ENCODE data around the gene TMEM190.
"Not testable (repeated sequence)": the region's sequence is repeated elsewhere in the genome, so short reads cannot be mapped to it uniquely, and the experiment has no call there.

Gene TMEM190

GRCh38 chr19:55391702-55392615 is 15.3 kb downstream of the TMEM190 start:
- H3K4me1 ChIP-seq (ENCODE audit: control insufficient read depth, insufficient read depth, low read length, poor library complexity, severe bottlenecking): peaks cover 21% of the 10 kb centered on the region
- no peaks in the 10 kb centered on the region for H3K27me3 ChIP-seq (replicated peaks; ENCODE audit: control insufficient read depth, insufficient read depth, low read length, poor library complexity, severe bottlenecking)
- H3K36me3 ChIP-seq (ENCODE audit: control insufficient read depth, insufficient read depth, low read length): peaks cover 45% of the 10 kb centered on the region
- no peak overlapping the region for H3K4me3 ChIP-seq (ENCODE audit: insufficient read depth, low read depth, low read length, poor library complexity, severe bottlenecking)
- H3K9me3 ChIP-seq (ENCODE audit: control insufficient read depth, low read length): no peaks in the 10 kb centered on the region
- no peak overlapping the region for H3K27ac ChIP-seq (ENCODE audit: insufficient read depth, low read length, poor library complexity, severe bottlenecking)
- no peak for DNase-seq

GRCh38 chr19:55392820-55393761 is 16.5 kb downstream of the TMEM190 start:
- H3K36me3 ChIP-seq (ENCODE audit: control insufficient read depth, insufficient read depth, low read length): peaks cover 34% of the 10 kb centered on the region
- no peaks in the 10 kb centered on the region for H3K27me3 ChIP-seq (replicated peaks; ENCODE audit: control insufficient read depth, insufficient read depth, low read length, poor library complexity, severe bottlenecking)
- H3K4me1 ChIP-seq (ENCODE audit: control insufficient read depth, insufficient read depth, low read length, poor library complexity, severe bottlenecking): peaks cover 11% of the 10 kb centered on the region
- H3K4me3 ChIP-seq (ENCODE audit: insufficient read depth, low read depth, low read length, poor library complexity, severe bottlenecking): no peak overlapping the region
- H3K27ac ChIP-seq (ENCODE audit: insufficient read depth, low read length, poor library complexity, severe bottlenecking): no peak overlapping the region
- DNase-seq: no peak
- H3K9me3 ChIP-seq (ENCODE audit: control insufficient read depth, low read length): no peaks in the 10 kb centered on the region

GRCh38 chr19:55398200-55398925 is 21.7 kb downstream of the TMEM190 start:
- Histone ChIP-seq H3K36me3 (ENCODE audit: control insufficient read depth, insufficient read depth, low read length) (peaks cover 27% of the 10 kb centered on the region), H3K4me3 (ENCODE audit: insufficient read depth, low read depth, low read length, poor library complexity, severe bottlenecking) (no peak overlapping the region), H3K4me1 (ENCODE audit: control insufficient read depth, insufficient read depth, low read length, poor library complexity, severe bottlenecking) (no peaks in the 10 kb centered on the region), H3K9me3 (ENCODE audit: control insufficient read depth, low read length) (no peaks in the 10 kb centered on the region), H3K27ac (ENCODE audit: insufficient read depth, low read length, poor library complexity, severe bottlenecking) (no peak overlapping the region), H3K27me3 (replicated peaks; ENCODE audit: control insufficient read depth, insufficient read depth, low read length, poor library complexity, severe bottlenecking) (no peaks in the 10 kb centered on the region)
- DNase-seq: no peak

- Histone ChIP-seq H3K4me3 (ENCODE audit: insufficient read depth, low read depth, low read length, poor library complexity, severe bottlenecking) (no peak overlapping the region), H3K9me3 (ENCODE audit: control insufficient read depth, low read length) (no peaks in the 10 kb centered on the region), H3K27ac (ENCODE audit: insufficient read depth, low read length, poor library complexity, severe bottlenecking) (no peak overlapping the region), H3K27me3 (replicated peaks; ENCODE audit: control insufficient read depth, insufficient read depth, low read length, poor library complexity, severe bottlenecking) (no peaks in the 10 kb centered on the region), H3K36me3 (ENCODE audit: control insufficient read depth, insufficient read depth, low read length) (peaks cover 31% of the 10 kb centered on the region), H3K4me1 (ENCODE audit: control insufficient read depth, insufficient read depth, low read length, poor library complexity, severe bottlenecking) (no peaks in the 10 kb centered on the region)
- no peak for DNase-seq
These were observed 23.9 kb downstream of the TMEM190 start for GRCh38 chr19:55400281-55401087.

GRCh38 chr19:55401390-55401789 is 24.8 kb downstream of the TMEM190 start:
- not testable (repeated sequence) for H3K4me3 ChIP-seq (ENCODE audit: insufficient read depth, low read depth, low read length, poor library complexity, severe bottlenecking)

GRCh38 chr19:55402509-55402908 is 25.9 kb downstream of the TMEM190 start:
- H3K27ac ChIP-seq (ENCODE audit: insufficient read depth, low read length, poor library complexity, severe bottlenecking): no peak overlapping the region
- H3K4me3 ChIP-seq (ENCODE audit: insufficient read depth, low read depth, low read length, poor library complexity, severe bottlenecking): no peak overlapping the region
- DNase-seq: no peak
- peaks cover 10% of the 10 kb centered on the region for H3K4me1 ChIP-seq (ENCODE audit: control insufficient read depth, insufficient read depth, low read length, poor library complexity, severe bottlenecking)
- H3K27me3 ChIP-seq (replicated peaks; ENCODE audit: control insufficient read depth, insufficient read depth, low read length, poor library complexity, severe bottlenecking): no peaks in the 10 kb centered on the region
- H3K36me3 ChIP-seq (ENCODE audit: control insufficient read depth, insufficient read depth, low read length): peaks cover 37% of the 10 kb centered on the region
- no peaks in the 10 kb centered on the region for H3K9me3 ChIP-seq (ENCODE audit: control insufficient read depth, low read length)

More at GRCh38 chr19:55401390-55401789, 24.8 kb downstream of the TMEM190 start:
- not testable (repeated sequence) for H3K9me3 ChIP-seq (ENCODE audit: control insufficient read depth, low read length); H3K4me1 ChIP-seq (ENCODE audit: control insufficient read depth, insufficient read depth, low read length, poor library complexity, severe bottlenecking); H3K27me3 ChIP-seq (replicated peaks; ENCODE audit: control insufficient read depth, insufficient read depth, low read length, poor library complexity, severe bottlenecking); DNase-seq; H3K27ac ChIP-seq (ENCODE audit: insufficient read depth, low read length, poor library complexity, severe bottlenecking)
- peaks cover 37% of the 10 kb centered on the region for H3K36me3 ChIP-seq (ENCODE audit: control insufficient read depth, insufficient read depth, low read length)

- Histone ChIP-seq H3K9me3 (ENCODE audit: control insufficient read depth, low read length) (no peaks in the 10 kb centered on the region), H3K27ac (ENCODE audit: insufficient read depth, low read length, poor library complexity, severe bottlenecking) (no peak overlapping the region), H3K36me3 (ENCODE audit: control insufficient read depth, insufficient read depth, low read length) (peaks cover 33% of the 10 kb centered on the region), H3K4me1 (ENCODE audit: control insufficient read depth, insufficient read depth, low read length, poor library complexity, severe bottlenecking) (peaks cover 14% of the 10 kb centered on the region), H3K27me3 (replicated peaks; ENCODE audit: control insufficient read depth, insufficient read depth, low read length, poor library complexity, severe bottlenecking) (no peaks in the 10 kb centered on the region), H3K4me3 (ENCODE audit: insufficient read depth, low read depth, low read length, poor library complexity, severe bottlenecking) (no peak overlapping the region)
- DNase-seq: no peak
These were observed 29.0 kb downstream of the TMEM190 start for GRCh38 chr19:55405638-55406037.

- Histone ChIP-seq H3K4me3 (ENCODE audit: insufficient read depth, low read depth, low read length, poor library complexity, severe bottlenecking) (peak overlapping the region; percentile 85), H3K9me3 (ENCODE audit: control insufficient read depth, low read length) (no peaks in the 10 kb centered on the region), H3K4me1 (ENCODE audit: control insufficient read depth, insufficient read depth, low read length, poor library complexity, severe bottlenecking) (peaks cover 14% of the 10 kb centered on the region), H3K36me3 (ENCODE audit: control insufficient read depth, insufficient read depth, low read length) (peaks cover 29% of the 10 kb centered on the region), H3K27me3 (replicated peaks; ENCODE audit: control insufficient read depth, insufficient read depth, low read length, poor library complexity, severe bottlenecking) (no peaks in the 10 kb centered on the region), H3K27ac (ENCODE audit: insufficient read depth, low read length, poor library complexity, severe bottlenecking) (no peak overlapping the region)
- DNase-seq: no peak
These were observed 29.6 kb downstream of the TMEM190 start for GRCh38 chr19:55406091-55406825.
